IPS-11a (cell line): ENCODE measurements around the gene ACTL6B.
"Not testable (repeated sequence)": the region's sequence is repeated elsewhere in the genome, so short reads cannot be mapped to it uniquely, and the experiment has no call there.

Experiments
- H3K4me3 ChIP-seq: one replicate; pipeline ENCODE4 v1.5.1; 2013; ENCODE audit warnings: low read depth, low read length, control low read depth

ACTL6B gene

GRCh38 chr7:100655908-100656674 lies at the start of gene ACTL6B:
ACTL6B (minus strand) TSS chr7:100656448; CDS start chr7:100656354, 94 bp downstream.
- no peak within 1 kb of the TSS for H3K4me3 ChIP-seq

DNA sequence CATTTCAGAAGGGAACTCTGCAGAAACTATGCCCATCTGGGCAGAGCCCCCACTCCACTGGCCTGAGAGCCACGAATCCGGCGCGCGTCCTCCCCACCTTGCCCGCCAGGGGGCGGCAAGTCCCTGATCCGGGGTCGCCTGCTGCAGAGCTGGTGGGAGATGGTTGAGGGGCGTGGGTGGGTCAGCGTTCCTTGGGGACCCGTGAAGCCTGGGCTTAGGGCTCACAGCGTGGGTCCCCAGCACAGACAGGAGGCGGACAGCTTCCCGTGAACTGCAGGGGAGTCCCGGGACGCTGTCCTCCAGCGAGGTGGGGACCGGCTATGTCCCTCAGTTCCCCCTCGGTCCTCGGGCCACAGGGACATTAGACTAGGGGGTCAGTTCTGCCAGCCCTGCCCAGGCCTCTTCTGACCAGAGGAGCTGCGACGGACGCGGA lies 49.1 kb upstream of the ACTL6B start:
- H3K4me3 ChIP-seq, result peak overlapping the region; percentile 55

DNA sequence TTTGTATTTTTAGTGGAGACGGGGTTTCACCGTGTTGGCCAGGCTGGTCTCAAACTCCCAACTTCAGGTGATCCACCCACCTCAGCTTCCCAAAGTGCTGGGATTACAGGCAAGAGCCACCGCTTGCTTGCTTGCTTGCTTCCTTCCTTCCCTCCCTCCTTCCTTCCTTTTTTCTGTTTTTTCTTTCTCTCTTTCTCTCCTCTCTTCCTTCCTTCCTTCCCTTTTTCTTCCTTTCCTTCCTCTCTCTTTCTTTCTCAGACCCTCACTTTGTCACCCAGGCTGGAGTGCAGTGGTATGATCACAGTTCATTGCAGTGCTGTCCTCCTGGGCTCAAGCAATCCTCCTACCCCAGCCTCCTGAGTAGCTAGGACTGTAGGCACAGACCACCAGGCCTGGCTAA lies 44.8 kb upstream of the ACTL6B start:
- not testable (repeated sequence) for H3K4me3 ChIP-seq

- H3K4me3 ChIP-seq, result no peak overlapping the region
These were observed 42.8 kb upstream of the ACTL6B start for GRCh38 chr7:100699018-100699417.

DNA sequence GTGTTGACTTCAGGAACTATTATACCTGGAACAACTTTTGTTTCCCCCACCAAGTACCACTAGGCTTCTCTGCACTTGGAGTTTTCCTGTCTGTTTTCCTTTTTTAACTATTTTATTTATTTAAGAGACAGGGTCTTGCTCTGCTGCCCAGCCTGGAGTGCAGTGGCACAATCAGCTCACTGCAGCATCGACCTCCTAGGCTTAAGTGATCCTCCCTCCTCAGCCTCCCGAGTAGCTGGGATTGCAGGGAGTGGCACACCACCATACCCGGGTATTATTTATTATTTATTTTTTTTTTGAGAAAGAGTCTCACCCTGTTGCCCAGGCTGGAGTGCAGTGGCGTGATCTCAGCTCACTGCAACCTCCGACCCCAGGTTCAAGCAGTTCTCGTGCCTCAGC lies 39.9 kb upstream of the ACTL6B start:
- H3K4me3 ChIP-seq, result no peak overlapping the region

DNA sequence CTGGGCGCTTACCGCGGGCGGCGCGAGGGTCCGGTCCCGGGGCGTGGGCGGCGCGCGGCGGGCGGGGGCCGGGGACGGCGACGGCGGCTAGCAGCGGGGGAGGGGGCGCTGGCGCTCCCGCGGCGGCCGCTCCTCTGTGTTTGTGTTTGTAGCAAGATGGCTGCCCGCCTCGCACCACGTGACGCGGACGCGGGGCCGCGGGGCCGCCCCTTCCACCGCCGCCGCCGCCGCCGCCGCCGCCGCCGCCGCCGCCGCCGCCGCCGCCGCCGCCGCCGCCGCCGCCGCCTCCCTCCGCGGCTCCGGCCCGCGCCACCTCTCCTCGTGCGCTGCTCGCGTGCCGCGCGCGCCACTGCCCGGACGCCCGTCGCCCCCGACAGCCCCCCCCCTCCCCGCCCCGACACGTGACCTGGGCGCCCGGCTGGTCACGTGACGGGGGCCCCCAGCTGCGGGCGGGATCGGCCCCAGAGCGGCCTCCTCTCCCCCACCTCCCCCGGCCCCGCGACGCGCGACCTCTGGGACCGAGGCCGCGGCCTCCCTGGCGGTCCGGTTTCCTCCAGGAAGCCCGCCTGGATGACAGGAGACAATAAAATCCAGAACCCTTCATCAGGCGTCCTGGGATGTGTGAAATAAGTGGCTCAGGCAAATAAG lies 38.0 kb upstream of the ACTL6B start, which contains the start of gene GIGYF1:
Gene GIGYF1, minus strand, starts transcription at position 153 of the 648 bp plus-strand sequence. CDS start 6,012 bp downstream, outside the sequence.
- H3K4me3 ChIP-seq, result peak within 1 kb of the TSS; percentile 83

DNA sequence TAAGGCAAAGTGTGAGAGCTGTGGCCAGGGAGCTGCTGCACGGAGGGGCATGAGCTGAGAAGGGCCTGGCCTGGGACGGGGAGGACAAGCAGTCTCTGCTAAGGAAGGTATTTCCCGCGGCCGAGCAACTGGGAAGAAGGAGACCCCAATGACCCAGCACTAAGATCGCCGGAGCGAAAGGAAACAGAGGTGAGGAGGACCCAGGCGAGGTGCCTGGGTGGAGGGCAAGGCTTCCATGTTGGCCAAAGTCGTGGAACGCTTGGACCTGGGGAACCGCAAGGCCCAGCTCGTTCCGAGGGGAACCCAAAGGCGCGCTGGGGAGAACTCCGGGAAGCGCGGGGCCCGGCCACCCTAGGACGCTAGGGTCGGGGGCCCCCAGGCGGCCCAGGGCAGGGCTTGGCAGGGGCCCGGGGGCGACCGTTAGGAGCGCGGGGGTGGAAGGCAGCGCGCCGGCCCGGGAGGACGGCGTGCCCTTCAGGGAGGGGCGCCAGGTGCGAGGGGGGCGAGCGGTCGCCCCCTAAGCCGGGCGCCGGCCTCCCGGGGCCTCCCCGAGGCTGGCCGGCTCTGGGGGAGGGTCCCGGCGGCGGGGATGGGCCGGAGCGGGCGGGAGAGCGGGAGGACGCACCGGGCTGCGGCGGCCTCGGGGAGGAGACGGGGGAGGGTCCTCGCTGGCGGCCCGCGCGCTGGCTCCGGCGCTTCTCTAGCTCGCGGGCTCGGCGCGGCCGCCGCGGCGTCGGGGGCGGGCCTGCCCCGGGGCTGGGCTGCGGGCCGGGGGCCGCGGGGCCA lies 37.3 kb upstream of the ACTL6B start:
- peak overlapping the region; percentile 83 for H3K4me3 ChIP-seq

GRCh38 chr7:100692578-100692961 lies 36.3 kb upstream of the ACTL6B start:
- H3K4me3 ChIP-seq, result peak overlapping the region; percentile 83

DNA sequence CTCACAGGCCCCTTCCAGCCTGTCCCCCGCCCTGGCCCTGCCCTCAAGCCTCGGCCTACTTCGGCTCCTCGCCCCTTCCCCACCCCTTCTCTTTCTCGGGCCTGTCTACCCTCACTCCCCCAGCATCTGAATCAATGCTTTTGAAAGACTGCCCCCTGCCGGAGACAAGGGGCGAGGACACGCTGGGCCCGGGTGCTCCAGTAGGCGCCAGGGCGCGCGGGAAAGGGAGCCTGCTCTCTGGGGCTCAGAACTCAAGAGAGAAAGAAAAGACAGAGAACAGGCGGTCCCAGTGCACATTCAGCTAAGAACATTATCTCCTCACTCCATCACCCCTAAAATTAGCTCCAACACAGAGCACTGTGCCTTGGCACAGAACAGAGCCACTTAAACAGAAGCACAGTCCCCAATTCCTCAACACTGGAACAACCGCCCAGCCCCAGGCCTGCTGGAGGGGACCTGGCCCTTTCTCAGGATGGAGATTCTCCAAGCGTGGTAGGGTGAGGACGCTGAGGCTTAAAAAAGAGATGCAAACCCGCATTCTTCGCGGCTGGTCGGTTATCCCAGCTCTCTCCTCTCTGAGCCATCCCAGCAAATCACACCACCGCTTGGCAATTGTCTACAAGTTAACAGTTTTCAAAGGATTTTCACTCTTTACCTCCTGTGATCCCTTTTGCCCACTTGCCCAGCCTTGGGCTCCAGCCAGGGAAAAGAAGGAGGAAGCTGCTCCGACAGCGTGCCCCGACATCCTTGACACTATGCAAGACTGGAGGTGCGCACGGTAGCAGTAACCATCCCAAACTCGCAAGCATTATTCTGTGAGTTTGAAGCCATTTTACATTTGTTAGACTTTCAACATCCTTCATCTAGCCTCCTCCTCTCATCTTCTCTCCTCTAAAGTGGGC lies 35.7 kb upstream of the ACTL6B start:
- peak overlapping the region; percentile 83 for H3K4me3 ChIP-seq

- H3K4me3 ChIP-seq, result no peak overlapping the region
These were observed 33.2 kb upstream of the ACTL6B start for GRCh38 chr7:100689230-100690135.

GRCh38 chr7:100688326-100688860 lies 32.1 kb upstream of the ACTL6B start:
- no peak overlapping the region for H3K4me3 ChIP-seq

DNA sequence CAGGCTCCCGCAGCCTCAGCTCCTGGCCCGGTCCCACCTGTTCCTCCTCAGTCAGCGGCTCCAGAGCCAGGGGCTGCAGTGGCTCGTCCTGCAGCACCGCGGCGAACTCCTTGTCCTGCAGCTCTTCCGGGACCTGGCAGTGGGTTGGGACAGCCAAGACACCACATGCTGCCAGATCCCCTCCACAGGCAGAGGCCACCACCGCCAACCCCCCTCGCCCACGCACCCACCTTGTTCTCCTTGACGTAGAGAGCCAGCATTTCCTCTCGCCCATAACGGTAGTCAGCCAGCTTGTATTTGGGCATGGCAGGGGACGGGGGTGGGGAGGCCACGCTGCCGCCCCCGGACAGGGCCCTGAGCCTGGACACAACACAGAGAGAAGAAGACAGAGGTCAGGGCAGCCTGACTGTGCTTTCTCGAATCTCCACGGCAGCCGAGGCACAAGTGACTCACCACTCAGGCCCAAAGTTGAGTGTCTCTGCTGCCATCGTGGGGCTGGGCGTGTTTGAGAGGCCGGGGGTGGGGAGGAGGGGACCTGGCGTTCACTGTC lies 31.6 kb upstream of the ACTL6B start:
- H3K4me3 ChIP-seq, result no peak overlapping the region

GRCh38 chr7:100687261-100687660 lies 31.0 kb upstream of the ACTL6B start:
- no peak overlapping the region for H3K4me3 ChIP-seq

GRCh38 chr7:100686822-100687211 lies 30.6 kb upstream of the ACTL6B start:
- no peak overlapping the region for H3K4me3 ChIP-seq

DNA sequence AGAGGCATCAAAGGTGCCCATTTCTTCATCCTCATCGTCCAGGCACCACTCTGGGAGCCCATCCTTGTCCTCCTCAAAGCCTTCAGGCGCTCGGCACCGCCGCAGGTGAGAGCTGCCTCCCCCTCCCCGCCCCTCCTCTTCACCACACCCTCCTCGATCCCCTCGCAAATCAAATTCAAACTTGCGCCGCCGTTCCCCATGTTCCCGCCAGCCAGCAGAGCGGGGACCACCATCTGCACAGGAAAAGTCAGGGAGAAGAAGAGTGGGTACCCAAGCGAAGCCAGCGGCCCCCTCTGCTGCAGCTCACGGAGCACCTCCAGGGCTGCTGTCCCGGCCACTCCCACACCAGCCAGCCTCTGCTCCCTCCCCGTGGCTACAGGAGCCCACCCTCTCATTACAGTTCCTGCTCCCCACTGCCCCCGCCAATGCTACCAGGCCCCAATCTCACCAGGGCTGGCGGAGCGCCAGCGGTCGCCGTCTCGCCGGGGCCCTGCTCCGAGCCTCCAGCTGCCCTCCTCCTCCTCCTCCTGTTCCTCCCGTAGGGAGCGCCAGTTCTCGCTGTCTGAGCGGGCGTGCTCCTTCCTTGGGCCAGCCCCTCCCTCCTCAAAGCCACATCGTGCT lies 30.1 kb upstream of the ACTL6B start:
- H3K4me3 ChIP-seq, result no peak overlapping the region

DNA sequence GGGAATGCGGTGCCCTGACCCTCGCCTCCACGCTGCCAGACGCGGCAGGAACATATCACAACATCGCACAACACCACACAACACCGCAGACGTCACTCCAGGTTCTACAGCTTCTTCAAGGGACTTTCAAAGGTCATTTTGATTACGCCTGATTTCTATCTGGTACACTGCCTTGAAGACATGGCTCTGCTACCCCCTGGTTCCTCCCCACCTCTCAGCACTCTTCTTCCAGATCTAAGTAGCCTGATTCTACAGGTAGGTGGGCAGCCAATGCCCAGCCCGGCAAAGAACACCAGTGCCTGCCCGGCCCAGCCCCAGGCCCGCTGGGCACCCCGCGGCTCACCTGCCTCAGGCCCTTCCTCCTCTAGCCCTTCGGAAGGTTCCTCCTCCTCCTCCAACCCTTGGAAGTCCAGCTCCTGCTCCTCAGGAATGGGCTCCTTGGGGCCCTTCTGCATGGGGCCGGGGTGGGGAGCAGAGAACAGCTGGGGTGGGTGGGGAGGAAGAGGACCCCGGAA lies 29.4 kb upstream of the ACTL6B start:
- H3K4me3 ChIP-seq, result no peak overlapping the region

DNA sequence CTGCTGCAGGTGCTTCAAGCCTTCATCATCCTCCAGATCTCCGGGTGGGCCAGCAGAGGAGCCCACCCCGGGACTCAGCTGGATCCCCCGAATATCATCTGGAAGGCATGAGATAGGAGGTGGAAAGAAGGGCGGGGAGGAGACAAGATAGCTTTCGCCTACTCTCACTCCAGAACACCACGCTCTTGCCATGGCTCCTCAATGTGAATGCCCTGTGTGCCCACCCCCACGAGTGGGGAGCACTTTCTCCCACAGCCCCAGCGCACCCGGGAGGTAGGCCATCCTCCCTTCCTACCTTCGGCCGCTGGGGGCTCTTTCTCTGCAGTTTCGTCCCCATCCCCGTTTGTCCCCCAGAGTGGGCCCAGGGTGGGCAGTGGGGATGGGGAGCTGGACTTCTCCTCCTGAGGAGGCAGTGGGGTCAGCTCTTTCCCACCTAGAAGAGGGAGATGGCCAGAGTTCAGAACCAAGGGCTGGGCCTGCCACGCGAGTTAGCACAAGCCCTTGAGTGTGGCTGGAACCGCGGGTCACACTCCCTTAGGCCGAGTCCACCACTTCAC lies 28.9 kb upstream of the ACTL6B start:
- no peak overlapping the region for H3K4me3 ChIP-seq

- H3K4me3 ChIP-seq, result no peak overlapping the region
These were observed 28.3 kb upstream of the ACTL6B start for GRCh38 chr7:100684534-100685042.
